Measurements from ENCODE around the gene RPL27A. TPM values are rescaled to one million over a fixed set of nuclear protein-coding genes. Genes with fewer than 3 reads are reported as not detected.

RPL27A gene
- total RNA-seq, 1 experiment from 2014 or later = 753 TPM

DNA sequence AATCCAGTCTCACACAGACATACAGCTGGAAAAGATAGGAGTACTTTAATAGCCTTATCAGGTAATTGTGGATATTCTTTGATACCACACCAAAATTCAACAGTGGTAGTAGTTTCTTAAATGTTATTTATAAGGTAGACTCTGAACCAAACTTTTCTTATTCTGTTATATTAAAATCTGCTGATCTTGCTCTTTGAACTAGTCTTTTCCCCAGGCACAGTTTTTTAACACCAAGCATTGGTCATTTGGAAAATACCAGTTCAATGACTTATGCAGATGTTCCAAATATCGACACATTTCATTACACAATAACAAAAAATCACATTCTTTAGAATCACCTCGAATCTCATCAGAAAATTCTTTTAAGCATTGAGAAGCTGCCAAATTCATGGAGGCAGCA, 7.7 kb upstream of the RPL27A start:
- no peak for DNase-seq (ENCODE audit: low read depth)

DNA sequence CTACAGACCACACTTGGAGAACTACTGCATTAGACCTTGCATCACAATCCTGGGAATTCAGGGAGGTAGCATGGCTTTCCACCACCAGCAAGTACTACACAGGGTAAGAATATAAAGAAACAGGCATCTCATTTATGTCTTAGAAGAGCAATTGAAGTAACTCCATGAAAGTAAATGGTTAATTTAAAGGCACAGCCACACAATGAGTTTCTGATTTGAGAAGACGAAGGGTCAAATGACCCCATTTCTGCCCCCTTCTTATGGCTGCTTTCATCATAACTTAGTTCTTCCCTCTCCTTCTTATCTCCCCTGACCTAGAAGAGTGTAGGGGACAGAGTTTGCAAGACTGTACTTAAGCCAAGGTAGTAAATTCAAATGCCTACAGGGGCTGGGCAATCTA, 6.1 kb upstream of the RPL27A start:
- DNase-seq (ENCODE audit: low read depth) = no peak

DNA sequence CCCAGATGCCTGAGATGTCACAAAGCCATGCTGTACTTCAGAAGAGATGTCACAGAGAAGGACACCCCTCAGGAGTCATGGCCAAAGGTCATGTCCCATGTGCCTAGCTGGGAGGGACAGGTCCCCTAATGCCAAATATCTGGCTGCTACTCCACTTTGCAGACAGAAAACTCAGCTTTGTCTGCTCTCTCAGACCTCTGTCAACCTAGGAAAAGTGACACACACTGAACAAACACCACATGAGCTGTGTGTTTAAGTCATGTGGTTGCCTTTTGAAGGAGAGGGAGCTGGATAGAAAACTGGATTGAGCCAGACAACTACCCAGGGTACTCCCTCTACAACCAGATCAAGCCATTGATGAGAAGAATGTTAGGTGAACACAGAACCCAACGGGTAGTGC, 3.6 kb upstream of the RPL27A start:
- no peak for DNase-seq (ENCODE audit: low read depth)

DNA sequence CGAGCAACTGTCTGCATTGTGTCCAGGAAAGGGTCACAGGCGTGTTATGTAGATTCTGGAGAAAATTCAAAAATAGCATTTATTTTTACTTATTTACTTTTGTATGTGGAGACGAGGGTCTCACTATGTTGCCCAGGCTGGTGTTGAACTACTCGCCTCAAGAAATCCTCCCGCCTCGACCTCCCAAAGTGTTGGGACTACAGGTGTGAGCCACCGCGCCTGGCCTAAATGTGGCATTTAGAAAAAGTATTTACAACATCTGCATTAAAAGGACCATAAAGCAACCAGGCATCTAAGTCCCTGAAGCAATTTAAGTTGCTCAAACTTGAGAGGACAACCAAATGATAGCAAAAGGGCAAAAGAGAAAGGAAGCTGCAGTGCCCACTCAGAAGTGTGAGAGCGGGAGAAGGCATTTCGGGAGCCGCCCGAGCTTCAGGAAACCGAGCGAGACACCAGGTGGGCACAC, 722 bp upstream of the RPL27A start:
- DNase-seq (ENCODE audit: low read depth) = no peak

DNA sequence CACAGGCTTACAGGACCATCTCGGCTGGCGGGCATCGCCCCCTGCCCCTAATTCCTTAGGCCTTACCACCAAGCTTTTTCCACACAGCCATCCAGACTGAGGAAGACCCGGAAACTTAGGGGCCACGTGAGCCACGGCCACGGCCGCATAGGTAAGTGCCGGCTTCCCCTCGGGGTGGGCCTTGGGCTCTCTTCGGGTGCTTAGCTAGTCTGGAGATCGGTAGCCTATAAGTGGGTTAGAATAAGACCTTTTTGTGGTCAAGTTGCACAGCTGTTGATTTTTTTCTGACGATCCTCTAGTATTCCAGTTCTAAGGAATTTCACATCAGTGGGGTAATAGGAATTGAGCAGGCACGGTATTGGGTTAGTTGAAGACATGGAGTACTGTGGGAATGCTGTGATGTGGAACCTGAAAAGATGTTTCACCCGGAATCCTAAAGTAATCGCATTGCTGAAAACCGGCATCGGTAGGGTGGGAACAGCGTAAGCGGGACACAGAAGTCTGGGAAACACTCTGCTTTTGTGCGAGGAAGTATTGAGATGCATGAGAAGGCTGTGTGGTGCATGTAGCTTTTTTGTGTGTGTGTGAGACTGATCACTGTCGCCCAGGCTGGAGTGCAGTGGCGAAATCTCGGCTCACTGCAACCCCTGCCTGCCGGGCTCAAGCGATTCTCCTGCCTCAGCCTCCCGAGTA, 669 bp downstream of the RPL27A start:
- DNase-seq (ENCODE audit: low read depth) = peak; percentile 28

DNA sequence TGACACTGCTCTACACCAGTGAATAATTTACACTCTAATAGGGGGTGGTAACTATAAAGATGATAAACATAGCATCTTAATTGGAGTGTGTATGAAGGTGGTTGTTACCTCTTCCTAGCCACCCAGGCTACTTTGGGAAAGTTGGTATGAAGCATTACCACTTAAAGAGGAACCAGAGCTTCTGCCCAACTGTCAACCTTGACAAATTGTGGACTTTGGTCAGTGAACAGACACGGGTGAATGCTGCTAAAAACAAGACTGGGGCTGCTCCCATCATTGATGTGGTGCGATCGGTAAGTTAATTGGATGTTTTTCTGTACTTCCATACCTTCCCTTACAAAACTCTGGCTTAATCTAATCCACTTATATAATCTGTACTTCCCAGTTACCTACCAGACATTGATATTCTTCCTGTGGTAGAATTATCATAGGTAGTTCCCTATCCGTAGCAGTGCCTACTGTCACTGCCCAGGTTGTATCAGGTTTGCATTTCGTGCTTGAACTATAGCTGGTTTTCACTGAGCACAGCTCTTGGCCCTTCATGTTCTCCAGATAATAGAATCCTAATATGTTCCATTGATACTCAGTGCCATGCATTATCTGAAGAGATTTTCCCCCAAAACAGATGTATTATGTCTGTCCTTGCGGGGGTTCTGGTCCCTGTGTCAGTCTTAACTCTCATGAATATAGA, 2.2 kb downstream of the RPL27A start:
- no peak for DNase-seq (ENCODE audit: low read depth)

DNA sequence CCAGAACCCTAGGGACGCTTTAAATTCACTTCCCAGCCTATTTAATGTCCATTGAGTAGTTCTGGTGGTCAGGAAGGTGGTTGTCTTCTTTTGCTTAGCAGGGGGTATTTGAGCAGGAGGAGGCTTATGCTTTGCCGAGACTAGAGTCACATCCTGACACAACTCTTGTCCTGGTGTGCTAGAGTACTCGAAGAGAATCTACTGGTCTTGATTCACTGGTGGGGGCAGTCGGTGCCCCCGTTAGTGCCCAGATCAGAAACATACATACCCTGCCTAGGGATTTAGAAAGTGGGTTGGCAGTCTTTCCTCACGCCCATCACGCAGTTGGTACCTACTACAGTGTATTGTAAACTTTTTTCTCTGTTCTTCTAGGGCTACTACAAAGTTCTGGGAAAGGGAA, 2.7 kb downstream of the RPL27A start:
- no peak for DNase-seq (ENCODE audit: low read depth)

DNA sequence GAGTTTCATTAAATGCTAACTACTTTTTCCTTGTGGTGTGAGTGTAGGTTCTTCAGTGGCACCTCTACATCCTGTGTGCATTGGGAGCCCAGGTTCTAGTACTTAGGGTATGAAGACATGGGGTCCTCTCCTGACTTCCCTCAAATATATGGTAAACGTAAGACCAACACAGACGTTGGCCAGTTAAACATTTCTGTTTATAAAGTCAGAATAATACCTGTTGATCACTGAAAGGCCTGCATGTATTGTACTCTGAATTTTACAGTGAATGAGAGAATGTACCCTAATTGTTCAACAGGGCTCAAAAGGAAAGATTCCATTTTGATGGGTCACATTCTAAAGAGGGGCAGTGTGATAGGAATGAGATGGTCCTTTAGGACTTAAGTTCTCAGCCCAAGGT, 3.2 kb downstream of the RPL27A start:
- DNase-seq (ENCODE audit: low read depth) = no peak

DNA sequence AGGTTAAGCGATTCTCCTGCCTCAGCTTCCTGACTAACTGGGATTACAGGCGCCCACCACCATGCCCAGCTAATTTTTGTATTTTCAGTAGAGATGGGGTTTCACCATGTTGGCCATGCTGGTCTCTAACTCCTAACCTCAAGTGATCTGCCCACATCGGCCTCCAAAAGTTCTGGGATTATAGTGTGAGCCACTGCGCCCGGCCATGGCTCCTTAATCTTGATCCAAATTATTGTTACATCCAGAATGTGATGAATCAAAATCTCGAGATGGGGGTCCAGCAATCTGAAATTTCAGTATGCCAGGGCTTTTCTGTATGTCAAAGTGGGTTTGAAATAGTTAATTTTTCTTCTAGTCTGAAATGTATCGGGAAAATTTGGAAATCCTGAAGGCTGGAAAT, 3.7 kb downstream of the RPL27A start:
- DNase-seq (ENCODE audit: low read depth) = no peak

DNA sequence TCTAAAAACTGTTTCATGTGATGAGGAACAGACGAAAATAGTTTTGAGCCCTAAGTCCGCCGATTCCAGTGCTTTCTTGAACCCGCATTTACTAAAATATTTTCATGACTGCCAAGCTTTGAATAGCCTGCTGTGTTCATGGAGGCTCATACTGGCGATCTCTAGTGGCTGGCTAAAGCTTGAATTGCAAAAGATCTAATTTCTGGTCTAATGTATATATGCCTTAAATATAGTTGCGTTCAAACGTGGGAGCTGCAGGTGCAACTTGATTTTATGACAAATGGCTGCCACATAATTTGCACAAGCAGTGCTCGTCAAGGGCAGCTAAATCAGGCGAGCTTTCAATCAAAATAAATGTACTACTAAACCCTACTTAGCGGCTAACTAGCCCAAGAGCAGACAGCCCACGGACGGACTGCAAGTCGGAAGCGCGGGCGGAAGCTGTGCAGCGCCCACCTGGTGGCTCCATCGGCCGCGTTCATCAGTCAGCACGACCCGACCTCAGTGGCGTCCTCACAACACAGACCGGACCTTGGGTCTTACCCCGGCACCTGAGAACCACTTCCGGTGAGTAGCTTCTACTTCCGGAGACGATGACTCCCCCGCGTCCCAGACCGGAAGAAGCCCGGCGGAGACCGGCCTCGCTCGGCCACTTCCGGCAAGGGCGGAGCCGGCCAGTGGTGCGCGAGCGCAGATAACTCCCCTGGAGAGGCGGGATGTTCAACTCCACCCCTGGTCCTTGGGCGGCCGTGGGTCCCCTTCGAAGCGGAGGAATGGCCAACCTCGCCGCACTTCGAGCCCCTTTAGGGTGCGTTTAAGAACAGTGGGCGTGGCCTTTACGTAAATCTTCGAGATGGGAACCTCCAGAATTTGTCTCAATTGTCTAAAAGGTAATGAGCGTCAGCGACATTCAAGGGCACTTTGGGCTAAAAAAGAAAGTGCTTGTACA, 6.1 kb downstream of the RPL27A start:
- DNase-seq (ENCODE audit: low read depth) = peak; percentile 98

DNA sequence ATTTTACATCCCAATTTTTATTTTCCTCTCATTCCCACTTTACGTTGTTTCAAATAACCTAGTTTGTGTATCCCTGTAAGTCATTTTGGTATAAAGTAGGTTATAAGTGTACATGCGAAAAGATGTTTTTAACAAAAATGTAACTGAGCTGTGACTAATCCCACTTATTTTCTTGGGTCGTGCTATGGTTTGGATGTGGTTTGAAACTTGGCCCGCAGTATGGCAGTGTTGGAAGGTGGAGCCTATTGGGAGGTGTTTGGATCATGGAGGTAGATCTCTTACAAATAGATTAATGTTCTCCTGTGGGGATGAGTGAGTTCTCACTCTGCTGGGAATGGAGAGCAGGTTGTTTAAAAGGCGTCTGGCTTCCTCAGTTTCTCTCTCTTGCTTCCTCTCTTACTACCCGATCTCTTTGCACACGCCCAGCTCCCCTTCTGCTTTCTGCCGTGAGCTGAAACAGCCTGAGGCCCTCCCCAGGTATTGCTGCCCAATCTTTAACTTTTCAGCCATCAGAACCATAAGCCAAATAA, 7.2 kb downstream of the RPL27A start:
- peak; percentile 73 for DNase-seq (ENCODE audit: low read depth)

DNA sequence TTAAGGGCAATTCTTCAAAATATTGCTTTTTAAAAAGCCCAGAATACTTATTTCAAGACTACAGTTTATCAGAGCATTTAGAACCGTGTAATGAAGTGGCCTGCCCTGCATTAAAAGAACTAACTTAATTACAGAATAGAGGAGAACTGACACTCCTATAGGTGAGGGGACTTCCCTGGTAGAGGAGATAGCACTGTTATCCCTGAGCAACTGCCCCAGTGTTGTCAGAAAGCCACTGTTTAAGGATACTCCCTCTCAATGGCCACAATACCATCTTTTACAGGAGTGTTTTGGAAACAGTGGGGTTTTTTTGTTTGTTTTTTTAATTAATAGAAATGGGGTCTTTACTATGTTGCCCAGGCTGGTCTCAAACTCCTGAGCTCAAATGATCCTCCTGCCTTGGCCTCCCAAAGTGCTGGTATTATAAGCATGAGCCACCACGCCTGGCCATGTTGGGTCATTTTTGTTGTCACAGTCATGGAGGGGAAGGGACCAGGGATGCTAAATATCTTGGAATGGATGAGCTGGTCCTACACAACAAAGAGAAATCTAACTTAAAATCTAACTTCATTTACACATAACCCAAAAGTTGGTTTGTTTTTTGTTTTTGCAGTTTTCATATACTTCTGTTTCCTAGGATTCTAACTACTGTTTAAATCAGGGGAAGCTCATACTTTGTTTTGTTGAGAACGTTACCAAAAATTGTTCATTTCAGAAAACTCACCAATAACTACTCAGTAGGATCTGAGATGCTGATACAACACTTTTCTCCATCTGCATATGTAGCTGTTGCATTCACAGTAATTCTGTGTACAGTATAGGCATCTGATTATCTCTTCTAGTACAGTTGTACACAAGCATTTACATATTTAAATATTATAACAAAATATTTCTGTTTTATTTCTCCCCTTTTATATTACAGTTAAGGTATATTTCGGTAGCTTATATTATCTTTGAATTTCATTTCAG, 8.1 kb downstream of the RPL27A start:
- DNase-seq (ENCODE audit: low read depth) = no peak

DNA sequence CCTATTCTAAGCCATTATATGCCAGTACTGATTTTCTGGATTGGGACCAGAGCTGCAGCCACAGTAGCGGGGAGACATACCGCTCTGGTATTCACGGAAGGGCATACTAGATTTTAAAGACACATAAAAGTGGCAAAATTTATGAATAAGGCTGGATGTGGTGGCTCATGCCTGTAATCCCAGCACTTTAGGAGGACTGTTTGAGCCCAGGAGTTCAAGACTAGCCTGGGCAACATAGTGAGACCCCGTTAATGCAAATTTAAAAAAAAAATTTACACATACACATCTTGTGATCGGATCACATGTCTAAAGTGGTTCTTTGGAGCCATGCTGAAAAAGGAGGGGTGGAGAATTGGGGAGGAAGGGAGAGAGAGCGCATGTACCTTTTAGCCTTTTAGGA, 9.0 kb downstream of the RPL27A start:
- no peak for DNase-seq (ENCODE audit: low read depth)

DNA sequence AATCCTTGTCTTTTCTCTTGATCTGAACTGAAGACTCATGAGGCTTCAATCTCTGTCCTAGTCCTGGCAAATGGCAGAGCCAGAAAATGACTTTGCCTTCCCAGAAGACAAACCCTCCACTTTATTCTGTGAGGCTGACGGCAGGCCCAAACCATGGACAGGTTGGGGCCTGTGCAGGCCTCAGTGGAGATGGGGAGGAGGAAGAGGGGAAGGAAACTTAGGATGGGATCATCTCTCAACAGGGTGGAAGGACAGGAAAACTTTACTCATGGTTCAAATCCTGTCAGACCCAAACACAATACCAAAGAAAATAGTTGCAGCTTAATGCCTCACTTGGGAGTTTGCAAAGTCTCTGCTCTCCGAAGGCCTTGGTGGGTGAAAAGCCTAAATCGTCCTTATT, 9.8 kb downstream of the RPL27A start:
- no peak for DNase-seq (ENCODE audit: low read depth)

DNA sequence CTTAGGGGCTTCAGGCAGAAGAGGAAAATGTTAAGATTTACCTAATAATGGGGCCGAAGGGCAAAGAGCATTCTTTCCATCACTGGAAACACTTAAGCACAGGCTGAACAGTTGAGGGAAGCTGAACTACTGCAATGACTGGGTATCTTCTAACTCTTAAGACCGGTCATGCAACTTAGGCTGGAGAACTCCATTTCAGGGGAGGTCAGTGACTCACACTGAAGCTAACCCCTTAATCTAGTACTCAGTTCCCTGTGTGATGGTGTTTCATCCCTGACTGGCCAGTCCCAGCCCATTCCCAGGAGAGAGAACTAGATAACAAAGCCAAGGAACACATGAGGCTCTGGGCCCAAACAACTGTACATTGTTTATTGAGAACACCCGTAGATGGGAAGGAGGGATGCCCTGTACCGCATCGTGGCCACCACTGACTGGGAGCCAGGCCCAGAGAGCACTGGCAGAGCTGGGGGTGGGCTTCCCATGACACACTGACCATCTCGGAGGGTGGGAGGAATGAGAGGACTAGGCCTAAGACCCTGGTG, 10.5 kb downstream of the RPL27A start:
- no peak for DNase-seq (ENCODE audit: low read depth)

DNA sequence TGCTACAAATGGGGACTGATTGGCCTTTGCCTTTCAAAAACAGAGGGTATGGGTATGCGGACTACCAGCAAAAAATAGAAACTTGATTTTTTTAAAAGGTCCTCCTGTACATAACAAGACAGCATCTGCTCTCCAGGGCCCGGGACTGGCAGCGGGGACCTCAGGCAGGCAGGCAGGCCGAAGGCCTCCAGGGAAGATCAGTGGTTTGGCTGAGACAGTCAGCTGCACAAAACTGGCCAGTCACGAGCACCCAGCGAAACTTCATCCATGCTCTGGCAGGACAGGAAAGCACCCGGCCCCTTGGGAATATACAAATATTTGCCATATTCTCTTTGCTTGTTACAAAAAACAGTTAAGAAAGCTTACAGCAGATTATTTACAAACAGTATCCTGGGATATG, 11.0 kb downstream of the RPL27A start:
- DNase-seq (ENCODE audit: low read depth) = no peak

DNA sequence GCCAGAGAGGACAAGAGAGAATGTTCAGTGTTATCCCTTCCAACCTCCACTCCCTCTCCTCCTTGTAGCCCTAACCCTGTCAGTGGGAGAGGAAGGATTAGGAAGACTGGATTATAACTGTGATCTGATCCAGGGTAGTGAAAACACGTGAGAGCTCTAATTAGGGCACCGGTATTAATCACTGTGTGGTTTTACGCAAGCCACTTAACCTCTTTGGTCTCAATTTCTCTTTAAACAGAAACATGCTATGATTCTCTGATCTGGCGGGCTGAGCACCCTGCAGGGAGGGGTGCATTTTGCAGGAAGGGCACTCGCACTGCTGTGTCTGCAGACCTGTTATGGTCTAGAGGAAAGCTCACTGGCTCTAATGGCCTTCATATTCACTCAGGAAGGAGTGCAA, 11.5 kb downstream of the RPL27A start:
- no peak for DNase-seq (ENCODE audit: low read depth)

DNA sequence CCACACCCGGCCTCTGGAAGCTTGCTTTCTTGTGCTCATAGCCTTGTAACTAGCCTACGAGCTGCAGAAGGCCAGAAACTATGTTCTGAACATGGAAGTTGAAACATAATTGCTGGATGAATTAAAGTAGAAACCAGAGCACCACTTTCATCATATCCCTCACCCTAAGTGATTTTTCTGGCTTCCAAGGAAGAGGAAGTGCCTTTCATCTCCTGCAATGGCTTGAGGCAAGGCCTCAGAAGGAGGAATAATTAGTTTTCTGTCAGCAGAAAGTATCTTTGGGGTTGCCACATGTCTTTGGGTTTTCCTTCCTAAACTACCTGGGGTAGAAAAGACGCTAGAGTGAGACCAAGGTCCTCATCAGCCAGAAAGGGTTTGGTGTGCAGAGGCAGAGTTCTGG, 14.5 kb downstream of the RPL27A start:
- no peak for DNase-seq (ENCODE audit: low read depth)

DNA sequence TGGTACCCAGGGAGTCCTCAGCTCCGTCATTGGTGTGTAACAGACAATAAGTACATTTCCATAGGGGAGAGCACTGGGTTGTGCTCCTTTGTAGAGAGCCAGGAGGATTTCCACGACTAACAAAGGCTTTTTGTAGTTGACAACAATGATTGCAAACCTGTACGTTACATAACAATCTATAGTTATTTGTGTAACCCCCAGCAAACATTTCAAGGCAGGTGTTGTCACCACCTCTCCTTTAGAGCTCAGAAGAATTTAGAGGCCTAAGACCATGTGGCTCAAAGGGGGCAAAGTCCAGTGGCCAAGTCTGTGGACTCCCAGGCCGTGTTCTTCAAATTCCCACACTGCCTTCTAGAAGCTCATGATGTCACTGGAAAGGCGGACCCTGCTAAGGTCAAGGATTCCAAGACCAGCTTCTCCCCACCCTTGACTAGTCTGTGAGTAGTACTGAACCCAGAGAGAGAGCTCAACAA, 15.8 kb downstream of the RPL27A start:
- DNase-seq (ENCODE audit: low read depth) = no peak

DNA sequence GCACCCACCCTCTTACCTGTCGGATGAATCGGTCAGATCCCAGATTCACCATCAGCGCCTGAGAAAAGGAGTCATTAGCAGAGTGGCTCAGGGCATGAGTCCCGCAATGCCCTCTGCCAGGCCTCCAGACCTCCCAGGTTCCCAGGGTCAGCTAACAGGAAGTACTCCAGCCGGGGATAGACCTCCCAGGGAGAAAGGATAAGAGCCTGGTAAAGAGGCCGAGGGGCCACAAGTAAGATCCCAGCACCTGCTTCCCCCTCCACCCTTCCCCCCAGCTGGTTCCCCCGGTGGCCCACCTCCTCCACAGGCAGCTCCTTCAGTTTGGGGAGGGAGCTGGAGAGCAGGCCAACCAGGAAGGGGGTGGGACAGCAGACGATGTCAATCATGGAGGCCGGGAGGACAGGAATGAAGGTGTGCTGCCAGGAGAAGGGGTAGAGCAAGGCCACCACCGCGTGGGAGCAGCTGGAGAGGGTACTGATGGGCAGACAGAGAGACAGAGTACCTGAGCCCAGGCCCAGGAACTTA, 16.4 kb downstream of the RPL27A start:
- no peak for DNase-seq (ENCODE audit: low read depth)

Data from M059J (cell line).